Hematopoietic multipotent progenitor cell treated with erythropoietin and hydrocortisone succinate and interleukin-3 and kit ligand, for 8 days (in vitro differentiated cells): ENCODE measurements around the gene AP1M1.
"Not testable (repeated sequence)": the region's sequence is repeated elsewhere in the genome, so short reads cannot be mapped to it uniquely, and the experiment has no call there.

Source experiments
- DNase-seq: peaks from one replicate; pipeline ENCODE4 v3.0.0-alpha.2; 2015

Gene AP1M1

DNA sequence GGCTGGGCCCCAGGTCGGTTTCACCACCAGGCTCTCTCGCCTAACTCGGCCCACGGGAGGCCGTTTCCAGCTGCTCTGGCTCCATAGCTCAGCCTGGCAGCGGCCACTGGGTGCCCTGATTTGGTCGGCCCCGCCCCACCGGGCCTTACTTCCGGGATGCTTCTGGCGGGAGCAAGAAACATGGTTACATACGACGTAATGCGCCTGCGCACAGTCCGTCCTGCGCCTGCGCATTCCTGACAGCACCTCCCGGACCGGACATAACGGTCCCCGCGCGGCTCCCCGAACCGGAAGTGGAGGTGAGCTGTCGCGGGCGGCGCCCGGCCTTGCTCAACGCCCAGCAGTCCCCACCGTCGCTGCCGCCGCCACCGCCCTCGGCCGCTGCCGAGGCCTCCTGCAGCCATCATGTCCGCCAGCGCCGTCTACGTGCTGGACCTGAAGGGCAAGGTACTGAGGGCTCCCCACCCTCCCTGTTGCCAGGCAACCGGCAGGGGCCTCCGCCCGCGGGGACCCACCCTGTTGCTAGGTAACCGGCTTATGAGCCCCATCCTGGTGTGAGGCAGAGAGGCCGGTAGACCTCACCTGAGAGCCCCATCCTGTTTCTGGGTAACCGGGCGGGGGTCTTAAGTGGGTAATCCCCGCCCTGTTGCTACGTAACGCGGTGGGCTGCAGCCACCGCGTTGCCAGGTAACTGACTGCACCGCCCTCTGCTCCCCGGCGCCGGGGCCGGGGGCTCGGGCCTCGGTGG lies at the start of gene AP1M1:
TSS of gene AP1M1 (plus strand) at position 290 of the 748 bp plus-strand sequence. CDS start at position 406, 116 bp downstream.
- peak; percentile 99 for DNase-seq

DNA sequence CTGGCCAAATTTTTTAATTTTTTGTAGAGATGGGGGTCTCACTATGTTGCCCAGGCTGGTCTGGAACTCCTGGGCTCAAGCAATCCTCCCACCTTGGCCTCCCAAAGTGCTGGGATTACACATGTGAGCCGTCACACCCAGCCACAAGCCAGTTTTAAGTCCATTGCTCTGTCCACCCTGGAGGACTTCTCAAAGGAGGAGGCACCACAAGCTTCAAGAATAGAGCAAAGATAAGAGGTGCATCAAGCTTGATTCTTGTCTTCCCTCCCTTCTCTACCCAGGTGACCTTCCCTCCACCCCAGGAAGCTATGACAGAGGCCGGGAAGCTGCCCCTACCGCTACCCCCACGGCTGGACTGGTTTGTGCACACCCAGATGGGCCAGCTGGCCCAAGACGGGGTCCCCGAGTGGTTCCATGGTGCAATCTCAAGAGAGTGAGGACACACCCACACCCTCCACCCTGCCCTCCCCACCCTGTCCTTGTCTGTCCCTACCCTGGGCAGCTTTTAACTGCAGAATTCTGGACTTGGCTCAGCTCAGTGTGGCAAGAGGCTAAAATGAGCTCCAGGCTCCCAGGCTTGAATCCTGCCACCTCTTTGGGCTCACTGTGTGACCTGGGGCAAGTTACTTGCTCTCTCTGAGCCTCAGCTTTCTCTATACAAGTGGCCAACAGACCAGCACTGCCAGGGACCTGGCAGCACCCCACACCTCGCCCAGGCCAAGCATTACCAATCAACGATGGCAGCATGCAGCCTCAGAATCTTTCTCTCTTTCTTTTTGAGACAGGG lies 49.1 kb upstream of the AP1M1 start:
- DNase-seq, result no peak

DNA sequence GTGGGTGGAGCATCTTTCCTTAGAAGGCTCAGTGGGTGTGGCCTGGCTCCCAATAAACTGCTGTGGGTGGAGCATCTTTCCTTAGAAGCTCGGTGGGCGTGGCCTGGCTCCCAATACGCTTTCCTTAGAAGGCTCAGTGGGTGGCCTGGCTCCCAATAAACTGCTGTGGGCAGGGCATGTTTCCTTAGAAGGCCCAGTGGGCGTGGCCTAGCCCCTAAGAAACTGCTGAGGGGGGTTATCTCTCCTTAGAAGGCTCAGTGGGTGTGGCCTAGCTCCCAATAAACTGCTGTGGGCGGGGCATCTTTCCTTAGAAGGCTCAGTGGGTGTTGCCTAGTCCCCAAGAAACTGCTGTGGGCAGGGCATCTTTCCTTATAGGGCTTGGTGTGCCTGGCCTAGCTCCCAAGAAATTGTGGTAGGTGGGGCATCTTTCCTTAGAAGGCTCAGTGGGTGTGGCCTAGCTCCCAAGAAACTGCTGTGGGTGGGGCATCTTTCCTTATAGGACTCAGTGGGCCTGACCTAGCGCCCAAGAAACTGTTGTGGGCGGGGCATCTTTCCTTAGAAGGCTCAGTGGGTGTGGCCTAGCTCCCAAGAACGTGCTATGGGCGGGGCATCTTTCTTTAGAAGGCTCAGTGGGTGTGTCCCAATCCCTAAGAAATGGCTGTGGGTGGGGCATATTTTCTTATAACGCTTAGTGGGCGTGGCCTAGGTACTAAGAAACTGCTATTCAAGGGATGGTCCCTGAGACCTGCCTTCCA lies 44.0 kb upstream of the AP1M1 start:
- DNase-seq, result peak; percentile 80

DNA sequence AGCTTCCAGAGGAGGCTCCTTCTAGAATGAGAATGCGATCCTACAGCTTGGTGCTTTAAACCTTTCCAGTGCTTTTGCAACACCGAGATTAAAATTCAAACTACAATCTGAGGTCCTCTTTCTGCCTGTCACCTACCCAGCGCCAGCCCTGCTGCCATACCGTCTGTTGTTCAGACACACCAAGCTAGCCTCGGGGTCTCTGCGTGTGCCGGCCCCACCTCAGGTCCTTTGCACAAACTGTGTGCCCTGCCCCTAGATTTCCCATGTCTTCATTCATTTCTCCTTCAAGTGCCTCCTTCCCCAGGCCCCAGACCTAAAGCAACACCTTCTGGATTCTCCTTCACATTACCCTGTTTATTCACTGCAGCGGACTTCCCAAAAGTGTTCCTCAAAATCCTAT lies 43.2 kb upstream of the AP1M1 start:
- no peak for DNase-seq

DNA sequence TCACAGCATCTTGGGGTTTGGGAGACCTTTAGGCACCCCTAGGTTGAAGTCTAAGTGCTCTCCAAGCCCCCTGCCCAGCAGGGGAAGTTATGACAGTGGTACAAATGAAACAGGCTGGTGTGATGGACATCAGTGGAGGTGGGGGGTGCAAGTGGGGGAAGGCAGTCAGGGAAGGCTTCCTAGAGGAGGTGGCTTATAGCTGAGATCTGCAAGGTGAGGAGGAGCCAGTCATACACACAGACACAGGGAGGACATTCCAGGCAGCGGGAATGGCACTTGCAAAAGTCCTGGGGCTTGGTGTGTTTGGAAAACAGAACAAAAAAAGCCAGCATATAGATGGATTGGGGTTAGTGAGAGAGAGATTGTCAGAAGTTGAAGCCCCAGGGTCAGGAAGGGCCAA lies 42.6 kb upstream of the AP1M1 start:
- no peak for DNase-seq

DNA sequence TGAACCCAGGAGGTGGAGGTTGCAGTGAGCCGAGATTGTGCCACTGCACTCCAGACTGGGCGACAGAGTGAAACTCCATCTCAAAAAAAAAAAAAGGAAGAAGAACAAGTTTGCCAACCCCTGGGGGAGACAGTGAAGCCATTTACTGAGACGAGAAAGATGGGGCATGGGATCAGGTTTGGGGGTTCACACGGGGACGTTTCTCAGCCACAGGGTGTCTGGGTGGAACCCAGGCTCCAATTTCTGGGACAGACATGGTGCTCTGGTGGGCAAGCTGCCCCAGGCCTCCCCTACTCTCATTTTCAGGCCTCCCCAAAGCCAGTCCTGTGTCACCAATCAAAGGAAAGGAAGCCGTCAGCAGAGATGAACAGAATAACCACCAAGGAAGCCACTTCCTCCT lies 40.8 kb upstream of the AP1M1 start:
- no peak for DNase-seq

DNA sequence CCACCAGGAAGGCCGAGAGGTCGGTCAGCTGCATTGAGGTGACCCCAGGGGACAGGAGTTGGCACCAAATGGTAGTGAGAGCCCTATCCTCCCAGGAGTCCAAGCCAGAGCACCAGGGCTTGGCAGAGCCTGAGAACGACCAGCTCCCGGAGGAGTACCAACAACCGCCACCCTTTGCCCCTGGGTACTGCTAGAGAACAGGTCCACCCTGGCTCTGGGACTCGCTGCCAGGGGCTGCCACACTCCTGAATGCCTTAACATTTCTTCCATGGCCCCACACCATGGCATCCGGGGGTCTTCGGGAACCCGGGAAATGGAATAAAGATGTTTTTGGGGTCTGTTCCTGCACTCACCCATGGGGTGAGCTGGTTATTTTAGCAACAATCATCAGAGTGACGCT lies 40.1 kb upstream of the AP1M1 start:
- DNase-seq, result no peak

DNA sequence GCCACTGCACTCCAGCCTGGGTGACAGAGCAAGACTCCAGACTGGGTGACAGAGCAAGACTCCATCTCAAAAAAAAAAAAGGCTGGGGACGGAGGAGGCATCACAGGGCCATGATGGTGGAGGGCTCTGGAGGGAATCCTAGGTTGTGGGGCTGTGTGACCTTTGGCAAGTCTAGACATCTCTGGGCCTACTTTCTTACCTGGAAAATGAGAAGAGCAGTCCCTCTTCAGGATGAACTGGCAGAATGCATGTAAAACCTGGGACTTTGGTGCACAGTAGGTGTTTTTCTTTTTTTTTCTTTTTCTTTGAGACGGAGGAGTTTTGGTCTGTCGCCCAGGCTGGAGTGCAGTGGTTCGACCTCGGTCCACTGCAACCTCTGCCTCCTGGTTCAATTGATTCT lies 38.1 kb upstream of the AP1M1 start:
- DNase-seq, result no peak

DNA sequence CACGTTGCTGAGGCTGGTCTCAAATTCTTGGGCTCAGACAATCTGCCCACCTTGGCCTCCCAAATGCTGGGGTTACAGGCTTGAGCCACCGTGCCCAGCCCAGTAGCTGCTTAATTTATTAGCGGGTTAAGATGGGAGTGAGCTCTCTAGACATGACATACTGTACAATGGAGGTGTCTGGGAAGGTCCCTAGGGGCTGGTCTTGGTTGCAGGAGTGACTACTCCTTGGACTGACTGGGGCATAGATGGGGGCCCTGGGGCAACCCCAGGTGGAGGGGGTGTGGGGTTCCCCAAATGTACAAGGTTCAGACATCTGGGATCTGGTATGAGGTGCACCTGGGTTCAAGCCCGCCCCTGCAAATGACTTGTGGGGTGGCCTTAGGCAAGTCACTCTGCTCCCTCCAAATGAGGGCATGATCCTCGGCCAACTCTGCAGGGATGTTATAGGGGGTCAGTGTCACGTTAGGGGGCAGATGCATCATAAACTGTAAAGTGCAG lies 37.2 kb upstream of the AP1M1 start:
- no peak for DNase-seq

DNA sequence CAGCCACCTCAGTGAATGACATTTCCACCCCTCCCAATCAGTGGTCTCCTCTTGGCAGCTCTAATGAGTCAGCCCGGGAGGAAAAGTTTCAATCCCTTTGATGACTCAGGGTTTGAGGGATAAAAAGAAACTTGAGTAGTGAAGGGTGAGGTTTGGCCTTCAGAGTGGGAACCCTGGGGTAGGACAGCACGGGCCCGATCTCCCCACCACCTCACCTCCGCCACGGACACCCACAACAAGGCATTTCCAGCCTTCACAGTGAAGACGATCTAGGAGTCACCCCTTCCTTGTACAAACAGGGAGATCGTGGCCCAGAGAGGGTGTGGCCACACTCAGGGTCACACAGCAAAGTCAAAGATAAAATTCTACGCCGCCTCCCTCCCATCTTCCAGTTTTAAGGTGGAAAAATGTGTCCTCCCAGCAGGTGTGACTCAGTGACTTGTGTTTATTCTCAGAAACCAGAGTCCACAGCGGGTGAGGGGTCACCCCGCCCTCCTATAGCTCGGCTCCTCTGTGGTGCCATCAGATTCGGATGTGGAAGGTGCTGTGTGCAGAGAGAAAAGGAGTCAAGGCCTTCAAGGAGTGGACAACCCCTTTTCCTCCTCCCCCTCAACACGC lies 36.7 kb upstream of the AP1M1 start:
- peak; percentile 33 for DNase-seq

DNA sequence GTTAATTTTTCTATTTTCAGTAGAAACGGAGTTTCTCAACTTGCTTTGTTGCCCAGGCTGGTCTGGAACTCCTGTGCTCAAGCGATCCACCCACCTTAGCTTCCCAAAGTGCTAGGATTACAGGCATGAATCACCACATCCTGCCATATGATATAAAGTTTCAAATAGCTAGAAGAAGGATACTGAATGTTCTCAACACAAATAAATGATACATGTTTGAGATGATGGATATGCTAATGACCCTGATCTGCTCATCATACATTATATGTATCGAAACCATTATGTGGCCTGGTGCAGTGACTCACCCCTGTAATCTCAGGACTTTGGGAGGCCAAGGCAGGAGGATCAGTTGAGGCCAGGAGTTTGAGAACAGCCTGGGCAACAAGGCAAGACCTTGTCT lies 35.9 kb upstream of the AP1M1 start:
- no peak for DNase-seq

DNA sequence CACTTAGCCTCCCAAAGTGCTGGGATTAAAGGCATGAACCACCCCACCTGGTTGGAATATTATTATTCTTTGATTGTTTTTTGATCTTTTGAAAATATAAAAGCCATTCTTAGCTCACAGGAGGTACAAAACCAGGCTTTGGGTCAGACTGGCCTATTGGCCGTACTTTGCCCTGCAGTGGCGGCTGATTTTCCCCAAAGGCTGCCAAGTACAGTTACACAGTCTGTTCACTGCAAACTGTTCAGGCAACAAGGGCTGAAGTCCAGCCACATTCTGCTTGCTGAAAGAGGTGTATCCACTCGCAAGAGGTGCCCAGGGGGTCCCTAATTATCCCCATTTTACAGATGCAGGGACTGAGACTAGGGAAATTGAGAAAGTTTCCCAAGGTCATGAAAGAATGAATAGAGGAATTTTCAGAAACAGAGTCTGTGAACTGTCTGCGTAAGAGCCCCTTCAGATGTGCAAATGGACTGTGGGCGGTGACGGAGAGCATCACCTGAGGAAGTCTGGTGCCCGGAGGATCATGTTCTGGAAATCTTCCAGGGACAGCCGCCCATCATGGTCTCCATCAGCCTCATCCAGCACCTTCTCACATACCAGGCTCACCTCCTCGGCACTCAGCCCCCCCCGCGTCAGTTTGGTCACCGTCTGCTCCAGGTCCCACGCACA lies 33.4 kb upstream of the AP1M1 start:
- no peak for DNase-seq

DNA sequence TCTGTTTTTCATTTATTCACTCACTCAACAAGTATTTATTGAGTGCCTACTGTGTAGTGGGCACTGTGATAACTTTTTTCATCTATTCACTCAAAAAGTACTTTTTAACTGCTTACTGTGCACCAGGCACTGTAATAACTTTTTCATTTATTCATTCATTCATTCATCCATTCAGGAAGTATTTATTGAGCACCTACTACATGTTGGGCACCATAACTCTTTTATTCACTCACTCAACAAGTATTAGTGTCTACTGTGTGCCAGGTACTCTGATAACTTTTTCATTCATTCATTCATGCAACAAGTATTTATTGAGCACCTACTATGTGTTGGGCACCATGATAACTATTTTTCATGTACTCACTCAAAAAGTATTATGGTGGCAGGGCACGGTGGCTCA lies 31.3 kb upstream of the AP1M1 start:
- DNase-seq, result no peak

DNA sequence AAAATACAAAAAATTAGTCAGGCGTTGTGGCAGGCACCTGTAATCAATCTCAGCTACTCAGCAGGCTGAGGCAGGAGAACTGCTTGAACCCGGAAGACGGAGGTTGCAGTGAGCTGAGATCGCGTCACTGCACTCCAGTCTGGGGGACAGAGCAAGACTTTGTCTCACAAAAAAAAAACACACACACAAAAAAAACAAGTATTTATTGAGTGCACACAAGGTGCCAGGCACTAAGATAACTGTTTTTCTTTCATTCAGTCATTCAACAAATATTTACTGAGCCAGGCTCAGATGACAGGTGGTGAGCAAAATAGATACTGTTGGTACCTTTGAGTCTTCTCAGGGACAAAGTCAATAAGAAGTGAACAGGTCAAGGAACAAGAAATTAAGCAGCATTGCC lies 30.7 kb upstream of the AP1M1 start:
- DNase-seq, result no peak

DNA sequence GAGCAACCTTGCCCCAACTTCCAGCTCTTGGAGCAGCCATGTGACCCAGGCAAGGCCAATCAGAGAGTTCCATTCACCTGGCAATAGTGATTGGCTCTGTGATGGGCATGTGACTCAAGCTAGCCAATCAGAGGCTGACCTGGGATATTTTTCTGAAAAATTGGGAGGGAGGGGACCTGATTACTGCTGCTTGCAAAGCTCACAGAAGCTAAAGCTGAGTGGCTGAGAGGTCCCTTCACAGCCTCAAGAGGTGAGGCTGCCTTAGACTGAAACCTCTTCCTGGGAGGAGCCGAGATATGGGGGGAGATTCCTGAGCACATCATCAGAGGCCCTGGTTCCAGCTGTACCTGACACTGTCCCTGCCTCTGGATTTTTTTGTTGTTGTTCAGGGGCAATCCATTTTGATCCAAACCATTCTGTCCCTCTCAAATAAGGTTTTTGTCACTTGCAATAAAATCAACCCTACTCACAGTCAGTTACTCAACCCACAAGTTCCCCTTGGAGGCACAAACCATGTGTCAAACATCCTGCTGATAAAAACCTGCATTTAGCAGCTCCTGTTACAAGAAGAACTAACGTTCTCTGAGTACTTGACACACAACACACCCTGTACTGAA lies 29.1 kb upstream of the AP1M1 start:
- DNase-seq, result peak; percentile 60

DNA sequence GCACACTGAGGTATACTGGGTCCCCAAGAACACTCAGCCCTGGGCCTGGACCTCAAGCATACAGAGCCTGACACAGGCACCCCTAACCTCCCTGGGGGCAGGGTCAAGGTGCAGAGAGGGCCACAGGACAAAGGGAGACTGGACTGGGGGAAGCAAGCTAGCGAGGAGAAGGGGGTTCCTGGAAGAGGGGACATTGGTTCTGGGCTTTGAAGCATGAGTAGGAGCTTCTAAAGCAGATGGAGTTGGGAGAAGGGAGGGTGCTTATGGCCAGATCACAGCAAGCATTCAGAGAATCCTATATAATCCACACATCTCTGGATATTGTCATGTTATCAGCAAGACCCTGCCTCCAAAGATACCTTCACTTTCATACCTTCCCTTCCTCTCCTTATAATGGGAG lies 27.6 kb upstream of the AP1M1 start:
- no peak for DNase-seq

DNA sequence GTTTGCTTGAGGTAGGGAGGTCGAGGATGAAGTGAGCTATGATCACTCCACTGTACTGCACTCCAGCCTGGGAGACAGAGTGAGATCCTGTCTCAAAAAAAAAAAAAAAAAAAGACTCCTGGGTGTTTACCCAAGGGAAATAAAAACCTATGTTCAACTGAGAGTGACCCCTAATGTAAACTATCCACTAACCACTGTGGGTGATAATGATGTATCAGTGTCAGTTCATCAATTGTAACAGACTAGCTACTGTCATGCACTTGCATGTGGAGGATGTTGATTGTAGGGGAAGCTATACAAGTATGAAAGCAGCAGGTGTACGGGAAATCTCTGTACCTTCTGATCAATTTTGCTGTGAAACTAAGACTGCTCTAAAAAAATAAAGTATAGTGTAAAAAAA lies 21.8 kb upstream of the AP1M1 start:
- no peak for DNase-seq

DNA sequence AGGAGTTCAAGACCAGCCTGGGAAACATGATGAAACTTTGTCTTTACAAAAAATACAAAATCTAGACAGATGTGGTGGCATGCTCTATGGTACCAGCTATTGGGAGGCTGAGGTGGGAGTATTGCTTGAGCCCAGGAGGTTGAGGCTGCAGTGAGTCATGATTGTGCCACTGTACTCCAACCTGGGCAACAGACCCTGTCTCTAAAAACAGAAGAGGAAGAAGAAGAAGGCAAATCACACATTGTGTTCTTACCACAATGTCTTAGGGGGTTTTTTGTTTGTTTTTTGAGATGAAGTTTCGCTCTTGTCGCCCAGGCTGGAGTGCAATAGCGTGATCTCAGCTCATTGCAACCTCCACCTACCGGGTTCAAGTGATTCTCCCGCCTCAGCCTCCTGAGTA lies 18.8 kb upstream of the AP1M1 start:
- not testable (repeated sequence) for DNase-seq

DNA sequence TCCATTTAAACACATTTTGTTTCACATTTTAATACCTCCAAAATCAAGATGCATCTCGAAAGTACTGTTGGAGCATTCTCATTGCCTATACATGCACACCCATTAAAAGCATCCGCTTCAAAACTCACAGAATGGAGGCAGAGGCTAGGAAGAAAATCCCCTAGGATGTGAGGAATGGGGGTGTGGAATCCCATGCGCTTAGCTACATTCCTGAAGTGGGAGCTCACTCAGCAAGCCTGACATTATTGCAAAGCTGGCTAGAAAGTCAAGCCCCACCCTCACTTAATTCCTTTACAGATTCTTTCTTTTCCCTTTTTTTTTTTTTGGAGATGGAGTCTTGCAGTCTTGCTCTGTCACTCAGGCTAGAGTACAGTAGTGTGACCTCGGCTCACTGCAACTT lies 17.1 kb upstream of the AP1M1 start:
- DNase-seq, result no peak

DNA sequence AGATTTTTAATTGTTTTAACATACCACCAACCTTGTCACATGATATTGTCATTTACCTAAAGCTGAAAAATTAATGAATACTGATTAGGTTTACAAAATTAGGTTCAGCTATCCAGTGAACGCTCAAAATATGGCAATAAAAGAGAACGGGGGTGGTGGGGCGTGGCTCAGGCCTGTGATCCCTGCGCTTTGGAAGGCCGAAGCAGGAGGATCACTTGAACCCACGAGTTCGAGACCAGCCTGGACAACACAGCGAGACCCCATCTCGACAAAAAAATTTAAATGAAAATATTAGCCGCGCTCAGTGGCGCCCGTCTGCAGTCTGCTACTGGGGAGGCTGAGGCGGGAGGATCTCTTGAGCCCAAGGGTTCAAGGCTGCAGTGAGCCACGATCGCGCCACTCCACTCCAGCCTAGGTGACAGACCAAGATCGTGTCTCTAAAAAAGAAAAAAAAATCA lies 13.0 kb upstream of the AP1M1 start:
- no peak for DNase-seq

DNA sequence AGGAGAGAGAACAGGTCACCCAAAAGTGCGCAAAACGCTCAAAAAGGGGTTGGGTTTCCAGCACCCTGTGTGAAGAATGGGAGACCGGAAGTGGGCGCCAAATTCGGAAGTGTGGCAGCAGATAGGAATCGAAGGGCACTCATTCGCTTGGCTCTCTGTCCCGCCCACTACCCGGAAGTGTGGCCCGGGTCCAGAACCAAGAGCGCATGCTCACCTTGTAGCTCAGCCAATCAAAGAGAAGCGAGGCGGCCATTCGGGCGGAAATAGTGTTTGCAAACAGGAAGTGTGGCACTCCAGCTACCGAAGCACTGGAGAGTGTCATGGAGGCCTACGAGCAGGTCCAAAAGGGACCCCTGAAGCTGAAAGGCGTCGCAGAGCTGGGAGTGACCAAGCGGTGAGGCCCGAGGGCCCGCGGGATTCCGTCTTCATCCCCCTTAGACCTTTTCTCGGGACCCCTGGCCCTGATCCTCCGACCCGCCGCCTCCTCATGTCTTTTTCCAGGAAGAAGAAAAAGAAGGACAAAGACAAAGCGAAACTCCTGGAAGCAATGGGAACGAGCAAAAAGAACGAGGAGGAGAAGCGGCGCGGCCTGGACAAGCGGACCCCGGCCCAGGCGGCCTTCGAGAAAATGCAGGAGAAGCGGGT lies 12.5 kb upstream of the AP1M1 start, which contains the start of gene FAM32A:
TSS of gene FAM32A (plus strand) at position 288 of the 645 bp plus-strand sequence. CDS start at position 321, 33 bp downstream.
- peak; percentile 100 for DNase-seq
